Suppressor macrophage treated with lipopolysaccharide for 1 hour (primary cell): ENCODE measurements around the gene ATP4A.

Source experiments
- DNase-seq, 3 donors: peaks; one replicate each; pipeline ENCODE4 v3.0.0-alpha.2; 2020 to 2022

Gene ATP4A

DNA sequence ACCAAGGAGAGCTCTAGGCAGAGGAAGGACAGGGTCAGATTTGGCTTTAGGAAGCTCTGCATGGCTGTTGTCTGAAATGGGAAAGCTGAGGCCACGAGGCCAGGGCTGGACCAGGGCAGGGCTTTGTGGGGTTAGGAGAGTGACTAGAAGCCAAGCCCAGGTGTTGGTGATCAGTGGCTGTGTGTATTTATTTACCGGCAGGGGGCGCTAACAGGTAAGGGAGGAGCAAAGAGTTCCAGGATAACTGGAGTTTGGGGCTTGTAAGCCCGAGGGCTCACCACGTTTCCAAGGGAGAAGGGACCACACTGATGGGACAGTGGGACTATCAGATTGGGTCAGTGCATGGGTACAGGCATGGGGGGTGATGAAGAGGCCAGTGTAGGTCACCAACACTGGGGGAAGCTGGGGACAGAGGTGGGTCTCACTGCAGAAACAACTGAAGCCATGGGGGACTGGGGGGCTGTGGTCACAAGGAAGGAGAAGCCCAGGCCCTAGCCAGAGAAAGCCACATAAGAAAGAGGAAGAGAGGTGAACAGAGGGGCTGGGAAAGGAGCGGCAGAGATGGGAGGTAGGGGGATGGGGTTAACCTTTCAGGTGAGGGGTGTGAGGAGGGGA lies 14.2 kb downstream of the ATP4A start:
- DNase-seq: peak; percentile 77 to 89 (median 82)

- DNase-seq: no peak
These were observed 16.9 kb downstream of the ATP4A start for GRCh38 chr19:35546532-35546931.

- peak in 1 of 3 donors; percentile 29 for DNase-seq
These were observed 17.5 kb downstream of the ATP4A start for GRCh38 chr19:35545855-35546381.

DNA sequence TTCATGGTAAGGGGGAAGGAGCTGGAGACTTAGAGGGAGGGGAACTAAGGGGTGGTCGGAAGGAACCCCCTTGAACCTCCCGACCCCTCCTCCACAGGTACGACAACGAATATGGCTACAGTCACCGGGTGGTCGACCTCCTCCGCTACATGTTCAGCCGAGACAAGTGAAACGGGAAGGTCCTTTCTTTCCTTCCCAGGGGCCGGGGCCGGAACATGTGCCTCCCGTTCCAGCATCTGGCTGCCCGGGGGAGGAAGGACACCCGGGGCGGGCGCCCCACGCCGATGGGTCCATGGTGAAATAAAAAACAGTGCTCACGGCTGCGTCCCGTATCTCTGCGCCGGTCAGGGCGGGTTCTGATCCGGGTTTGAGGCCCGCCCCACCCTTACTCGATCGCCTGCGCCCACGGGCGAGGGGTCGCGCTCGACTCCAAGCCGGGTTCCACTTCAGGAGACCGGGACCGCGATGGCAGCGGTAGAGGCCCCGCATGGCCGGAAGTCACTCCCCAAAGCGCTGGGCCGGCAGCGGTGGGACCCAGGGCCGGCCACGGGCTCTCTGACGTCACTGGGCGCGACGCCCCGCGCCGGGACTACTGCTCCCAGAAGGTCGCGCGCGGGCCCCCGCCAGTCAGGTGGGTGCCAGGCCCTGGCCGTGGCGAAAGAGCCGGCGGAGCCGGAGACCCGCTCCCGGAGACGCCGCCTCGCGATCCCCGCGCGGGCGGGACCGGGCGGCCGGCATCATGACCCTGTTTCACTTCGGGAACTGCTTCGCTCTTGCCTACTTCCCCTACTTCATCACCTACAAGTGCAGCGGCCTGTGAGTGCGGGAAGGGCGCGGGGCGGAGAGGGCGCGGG lies 18.2 kb downstream of the ATP4A start, which contains the start of gene TMEM147:
TMEM147 (plus strand) TSS at position 626 of the 854 bp plus-strand sequence; CDS start at position 740, 114 bp downstream.
- DNase-seq: peak; percentile 88 to 96 (median 95)

- DNase-seq: no peak
These were observed 19.2 kb downstream of the ATP4A start for GRCh38 chr19:35544110-35544802.

GRCh38 chr19:35543280-35544109 lies 20.0 kb downstream of the ATP4A start:
- DNase-seq: no peak

GRCh38 chr19:35542209-35542608 lies 21.2 kb downstream of the ATP4A start:
- DNase-seq: no peak

- DNase-seq: no peak
These were observed 23.0 kb downstream of the ATP4A start for GRCh38 chr19:35540356-35540927.

DNA sequence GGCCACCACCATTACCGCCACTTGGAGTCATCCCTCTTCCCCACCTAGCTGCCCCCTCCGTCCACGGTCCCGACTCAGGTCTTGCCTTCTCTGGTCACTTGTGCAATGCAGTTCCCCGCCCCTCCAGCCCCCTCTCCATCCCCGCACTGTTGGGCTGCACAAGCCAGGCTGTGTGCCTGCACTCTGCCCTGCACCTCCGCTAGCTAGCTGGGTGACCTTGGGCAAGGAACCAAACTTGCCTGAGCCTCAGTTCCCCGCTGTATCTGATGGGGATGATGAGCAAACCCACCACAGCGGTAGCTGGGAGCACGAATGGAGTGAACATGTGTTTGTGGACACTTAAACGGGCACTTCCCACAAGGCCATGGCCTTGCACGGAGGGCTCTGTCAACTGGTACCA lies 23.6 kb downstream of the ATP4A start:
- no peak for DNase-seq

DNA sequence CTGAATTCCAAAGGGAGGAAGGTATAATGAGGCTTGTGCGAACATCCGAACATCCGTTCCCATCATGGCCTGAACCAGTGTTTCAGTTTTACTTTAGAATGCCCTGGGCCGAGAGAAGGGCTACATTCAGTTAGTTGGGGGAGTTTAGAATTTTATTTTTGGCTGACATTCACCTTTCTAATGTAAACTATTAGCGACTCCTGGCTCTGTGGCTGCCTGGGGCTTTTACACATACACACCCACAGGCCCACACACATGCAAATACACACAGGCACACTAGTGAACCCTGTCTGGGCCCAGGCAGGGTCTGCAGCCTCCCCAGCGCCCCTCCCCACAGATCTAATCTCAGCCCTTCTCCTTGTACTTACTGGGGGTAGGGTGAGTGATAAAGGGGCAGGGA lies 24.1 kb downstream of the ATP4A start:
- no peak for DNase-seq

DNA sequence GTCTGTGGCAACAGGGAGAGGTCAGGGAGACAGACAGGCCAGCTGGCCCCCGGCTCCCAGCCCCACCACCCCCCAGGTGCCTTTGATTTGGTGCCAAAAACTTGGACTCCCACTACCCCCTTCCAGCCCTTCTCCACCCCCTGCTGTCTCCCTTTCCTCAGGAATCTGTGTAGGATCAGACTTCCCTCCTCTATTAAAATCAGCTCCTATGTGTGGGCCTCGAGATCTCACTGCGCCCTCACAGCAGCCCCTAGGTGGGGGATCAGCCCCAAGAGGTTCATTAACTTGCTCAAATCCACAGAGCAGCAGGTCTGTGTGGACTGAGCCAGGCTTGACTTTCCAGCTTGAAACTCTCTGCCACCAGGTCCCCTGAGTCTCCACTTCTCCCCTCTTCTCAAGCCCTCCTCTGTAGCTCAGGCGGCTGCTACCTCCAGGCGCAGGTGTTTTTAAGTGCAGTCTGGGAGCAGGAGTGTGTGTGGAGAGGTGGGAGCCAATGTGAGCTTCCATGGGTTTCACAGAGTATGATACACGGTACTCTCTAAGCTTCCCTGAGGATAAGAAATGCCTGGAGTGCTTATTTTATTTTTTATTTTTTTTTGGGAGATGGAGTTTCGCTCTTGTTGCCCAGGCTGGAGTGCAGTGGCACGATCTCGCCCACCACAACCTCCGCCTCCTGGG lies 28.5 kb downstream of the ATP4A start:
- DNase-seq: no peak

DNA sequence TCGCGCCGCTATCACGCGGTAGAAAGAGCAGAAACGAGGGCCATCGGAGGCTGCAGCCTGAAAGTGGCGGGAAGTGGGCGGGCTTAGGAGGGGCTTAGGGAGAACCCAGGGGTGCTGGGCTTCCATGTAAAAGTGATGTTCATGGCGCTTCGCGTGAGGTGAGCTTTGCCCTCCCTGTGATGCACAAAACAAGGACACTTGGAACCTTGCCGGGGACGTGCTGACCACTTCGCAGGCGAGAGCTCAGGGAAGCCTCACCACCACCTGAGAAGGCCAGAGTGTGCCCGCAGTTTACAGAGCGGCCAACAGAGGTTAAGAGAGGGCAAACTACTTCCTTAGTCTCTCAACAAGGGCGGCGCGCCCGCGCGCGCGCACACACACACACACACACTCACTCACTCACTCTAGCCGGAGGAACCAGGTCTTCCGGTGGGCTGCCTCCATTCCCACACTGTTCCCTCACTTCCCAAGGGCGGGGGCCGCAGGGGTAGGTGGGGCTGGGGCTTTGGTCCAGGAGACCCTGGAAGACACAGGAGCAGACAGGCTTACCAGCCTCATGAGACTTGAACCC lies 29.6 kb downstream of the ATP4A start:
- DNase-seq: peak; percentile 58 to 60 (median 59)

DNA sequence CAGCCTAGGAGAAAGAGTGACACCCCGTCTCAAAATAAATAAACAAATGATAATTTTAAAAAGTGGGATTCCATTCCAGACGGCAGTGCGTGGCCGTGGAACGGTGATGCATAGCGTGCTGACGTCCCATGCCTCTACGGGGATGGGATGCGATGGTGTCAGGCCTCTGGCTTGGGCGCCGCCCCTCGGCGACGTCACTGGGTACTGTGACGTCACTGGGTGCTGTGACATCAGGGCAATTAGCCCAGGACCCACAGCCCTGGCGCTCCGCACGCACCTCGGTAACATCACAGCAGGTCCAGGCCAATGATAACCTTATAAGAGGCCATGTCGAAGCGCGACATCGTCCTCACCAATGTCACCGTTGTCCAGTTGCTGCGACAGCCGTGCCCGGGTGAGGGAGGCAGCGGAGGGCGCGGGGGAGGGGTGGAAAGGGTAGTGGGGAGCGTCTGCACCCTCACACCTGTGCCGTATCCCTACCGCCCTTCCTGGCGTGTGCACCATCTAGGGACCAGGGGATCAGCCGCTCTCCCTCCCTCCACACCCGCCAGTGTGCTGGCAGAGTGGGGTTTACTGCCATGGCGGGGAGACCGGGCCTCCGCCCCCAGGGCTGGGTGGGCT lies 30.1 kb downstream of the ATP4A start, which contains the start of gene GAPDHS:
GAPDHS (plus strand) TSS at position 256 of the 621 bp plus-strand sequence; CDS start at position 328, 72 bp downstream.
- DNase-seq: no peak

- DNase-seq: no peak
These were observed 32.2 kb downstream of the ATP4A start for GRCh38 chr19:35531291-35531690.

DNA sequence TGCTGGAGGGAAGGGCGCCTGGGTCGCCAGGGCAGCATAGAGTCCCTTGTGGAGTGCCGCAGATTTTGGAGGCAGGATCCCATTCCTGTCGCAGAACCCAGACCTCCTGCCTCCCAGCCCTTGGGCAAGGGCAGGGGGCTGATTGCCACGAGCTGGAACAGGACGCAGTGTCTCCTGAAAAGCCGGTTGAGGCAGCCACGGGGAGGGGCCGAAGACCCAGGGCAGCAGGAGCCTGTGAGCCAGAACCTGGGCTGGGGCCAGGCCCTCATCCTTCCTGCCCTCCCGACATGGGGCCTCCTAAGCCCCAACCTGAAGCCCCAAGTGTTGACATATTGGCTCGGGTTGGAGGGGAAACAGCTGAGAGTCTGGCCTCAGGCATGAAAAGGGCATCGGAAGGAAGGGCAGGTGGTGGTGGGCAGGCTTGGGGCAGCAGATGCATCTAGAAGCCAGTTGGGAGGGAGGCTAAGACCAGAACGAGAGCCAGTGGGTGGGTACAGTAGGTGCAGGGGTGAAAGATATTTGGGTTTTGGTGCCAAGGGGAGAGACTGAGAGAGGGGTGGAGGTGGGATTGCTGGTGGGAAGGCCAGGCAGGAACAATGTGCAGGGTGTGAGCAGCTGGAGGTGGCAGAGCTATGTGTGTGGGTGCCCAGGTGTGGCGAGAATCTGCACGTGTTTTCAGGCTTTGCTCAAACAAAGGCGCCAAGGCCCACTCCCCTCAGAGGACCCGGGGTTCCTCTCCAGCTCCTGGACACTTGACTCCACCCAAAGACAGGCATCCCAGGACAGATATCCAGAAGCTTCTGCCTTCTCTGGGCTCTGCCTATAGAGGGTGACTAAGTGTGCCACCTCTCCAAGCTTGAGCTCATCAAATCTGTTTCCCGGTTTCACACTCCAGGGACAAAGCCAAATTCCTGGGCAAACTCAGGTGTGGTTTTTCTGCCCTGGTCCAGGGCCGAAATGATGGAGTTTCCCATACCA lies 33.9 kb downstream of the ATP4A start:
- DNase-seq: no peak

- peak; percentile 72 to 82 (median 77) for DNase-seq
These were observed 35.0 kb downstream of the ATP4A start, which contains the start of gene SBSN for GRCh38 chr19:35528218-35529038. Gene SBSN (minus strand): TSS chr19:35528311. CDS start chr19:35528281, 30 bp downstream.

GRCh38 chr19:35525873-35526272 lies 37.6 kb downstream of the ATP4A start:
- DNase-seq: no peak
